Activated T-helper 1 cell treated with anti-CD3 and anti-CD28 coated beads, Interleukin-2, amount 50 U/mL, for 16 hours (primary cell): ENCODE results near the gene UBE2I.

Experiments used
- DNase-seq, 2 donors: peaks; one replicate each; pipeline ENCODE4 v3.0.0-alpha.2; 2020; ENCODE audit warnings: low read depth in 1 of 2, low spot score in 1 of 2

Gene UBE2I

GRCh38 chr16:1341495-1342420 lies 32.3 kb downstream of the UBE2I start:
- DNase-seq = no peak

- DNase-seq = peak; percentile 85 to 90
Observed at GRCh38 chr16:1342526-1343427, 33.3 kb downstream of the UBE2I start.

DNA sequence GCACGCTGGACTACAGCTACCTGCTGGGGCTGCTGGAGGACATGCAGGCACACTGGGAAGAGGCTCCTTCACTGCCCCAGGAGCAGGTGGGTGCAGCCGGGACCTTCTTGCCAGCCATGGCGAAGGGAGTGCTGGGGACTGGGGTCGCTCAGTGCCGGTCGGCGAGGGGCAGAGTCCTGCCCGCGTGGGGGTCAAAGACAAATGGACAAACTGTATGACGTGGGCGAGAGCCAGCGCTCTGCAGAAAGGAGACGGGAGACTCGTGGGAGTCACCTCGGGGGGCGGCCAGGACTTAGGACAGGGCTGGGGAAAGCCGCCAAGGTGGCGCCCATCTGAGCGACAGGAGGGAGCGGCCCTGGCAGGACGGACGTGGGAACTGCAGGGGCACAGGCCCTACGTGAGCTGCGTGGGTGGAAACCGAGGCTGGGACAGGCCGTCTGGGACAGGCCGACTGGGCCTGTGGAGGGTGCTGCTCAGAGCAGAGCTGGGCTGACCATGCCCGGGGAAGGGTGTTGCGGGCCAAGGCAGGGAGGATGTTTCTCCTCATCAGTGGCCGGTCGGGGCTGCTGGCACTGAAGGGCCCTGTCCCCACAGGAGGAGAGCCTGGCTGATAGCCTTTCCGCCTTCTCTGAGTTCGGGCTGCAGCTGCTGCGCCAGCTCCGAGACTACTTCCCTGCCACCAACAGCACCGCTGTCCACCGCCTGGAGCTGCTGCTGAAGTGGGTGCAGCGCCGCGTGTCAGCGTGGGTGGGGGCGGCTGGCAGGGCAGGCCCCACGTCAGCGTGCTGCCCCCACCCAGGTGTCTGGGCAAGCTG lies 34.2 kb downstream of the UBE2I start:
- DNase-seq = no peak

DNA sequence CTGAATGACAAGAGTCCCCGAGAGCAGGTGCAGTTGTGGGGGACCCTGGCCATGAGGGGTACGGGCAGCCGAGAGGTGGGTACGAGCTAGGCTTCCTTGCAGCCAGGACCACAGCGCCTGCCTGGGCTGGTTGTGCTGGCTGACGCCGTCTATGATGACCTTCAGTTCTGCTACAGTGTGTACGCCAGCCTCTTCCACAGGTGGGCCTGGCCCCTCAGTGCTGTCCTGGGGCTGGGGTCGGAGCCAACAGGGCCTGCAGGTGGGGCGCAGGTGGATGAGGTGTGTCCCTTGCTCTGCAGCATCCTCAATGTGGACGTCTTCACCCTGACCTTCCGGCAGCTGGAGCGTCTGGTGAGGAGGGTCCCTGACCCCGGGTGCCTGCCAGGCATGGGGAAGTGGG lies 35.1 kb downstream of the UBE2I start:
- DNase-seq = no peak

DNA sequence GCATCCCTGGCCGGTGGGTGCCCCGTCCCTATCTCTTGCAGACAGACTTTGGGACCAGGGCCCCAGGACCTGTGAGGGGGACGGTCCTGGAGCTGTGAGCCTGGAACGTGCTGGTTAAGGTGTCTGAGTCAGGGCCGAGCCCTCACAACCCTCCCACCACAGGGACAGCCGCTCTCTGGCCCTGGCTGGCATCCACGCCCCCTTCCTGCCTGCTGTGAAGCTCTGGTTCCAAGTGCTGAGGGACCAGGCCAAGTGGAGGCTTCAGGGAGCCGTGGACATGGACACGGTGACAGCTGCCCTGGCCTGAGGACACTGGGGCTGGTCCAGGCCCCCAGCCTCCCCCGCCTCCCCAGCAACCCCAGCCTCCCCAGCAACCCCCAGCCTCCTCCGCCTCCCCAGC lies 35.7 kb downstream of the UBE2I start:
- DNase-seq = no peak

DNA sequence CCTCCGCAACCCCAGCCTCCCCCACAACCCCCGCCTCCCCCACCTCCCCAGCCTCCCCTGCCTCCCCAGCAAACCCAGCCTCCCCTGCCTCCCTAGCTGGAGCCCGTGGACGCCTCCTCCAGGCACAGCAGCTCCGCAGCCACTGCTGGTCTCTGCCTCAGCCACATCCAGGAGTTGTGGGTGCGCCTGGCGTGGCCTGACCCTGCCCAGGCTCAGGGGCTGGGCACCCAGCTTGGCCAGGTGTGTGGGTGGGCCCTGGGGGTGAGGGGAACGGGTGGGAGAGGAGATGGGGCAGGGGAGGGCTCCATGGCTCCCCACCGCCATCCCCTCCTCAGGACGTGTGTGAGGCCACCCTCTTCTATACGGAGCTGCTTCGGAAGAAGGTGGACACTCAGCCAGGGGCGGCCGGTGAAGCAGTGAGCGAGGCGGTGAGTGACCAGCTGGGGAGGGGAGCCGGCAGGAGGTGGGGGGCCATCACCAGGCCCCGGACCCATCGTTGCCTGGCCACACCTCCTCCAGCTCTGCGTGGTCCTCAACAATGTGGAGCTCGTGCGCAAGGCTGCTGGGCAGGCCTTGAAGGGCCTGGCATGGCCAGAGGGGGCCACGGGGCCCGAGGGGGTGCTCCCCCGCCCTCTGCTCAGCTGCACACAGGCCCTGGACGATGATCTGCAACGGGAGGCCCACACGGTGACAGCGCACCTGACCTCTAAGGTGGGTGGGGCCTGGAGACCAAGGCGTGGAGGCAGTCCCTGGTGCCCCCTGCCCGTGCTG lies 36.4 kb downstream of the UBE2I start:
- no peak for DNase-seq

DNA sequence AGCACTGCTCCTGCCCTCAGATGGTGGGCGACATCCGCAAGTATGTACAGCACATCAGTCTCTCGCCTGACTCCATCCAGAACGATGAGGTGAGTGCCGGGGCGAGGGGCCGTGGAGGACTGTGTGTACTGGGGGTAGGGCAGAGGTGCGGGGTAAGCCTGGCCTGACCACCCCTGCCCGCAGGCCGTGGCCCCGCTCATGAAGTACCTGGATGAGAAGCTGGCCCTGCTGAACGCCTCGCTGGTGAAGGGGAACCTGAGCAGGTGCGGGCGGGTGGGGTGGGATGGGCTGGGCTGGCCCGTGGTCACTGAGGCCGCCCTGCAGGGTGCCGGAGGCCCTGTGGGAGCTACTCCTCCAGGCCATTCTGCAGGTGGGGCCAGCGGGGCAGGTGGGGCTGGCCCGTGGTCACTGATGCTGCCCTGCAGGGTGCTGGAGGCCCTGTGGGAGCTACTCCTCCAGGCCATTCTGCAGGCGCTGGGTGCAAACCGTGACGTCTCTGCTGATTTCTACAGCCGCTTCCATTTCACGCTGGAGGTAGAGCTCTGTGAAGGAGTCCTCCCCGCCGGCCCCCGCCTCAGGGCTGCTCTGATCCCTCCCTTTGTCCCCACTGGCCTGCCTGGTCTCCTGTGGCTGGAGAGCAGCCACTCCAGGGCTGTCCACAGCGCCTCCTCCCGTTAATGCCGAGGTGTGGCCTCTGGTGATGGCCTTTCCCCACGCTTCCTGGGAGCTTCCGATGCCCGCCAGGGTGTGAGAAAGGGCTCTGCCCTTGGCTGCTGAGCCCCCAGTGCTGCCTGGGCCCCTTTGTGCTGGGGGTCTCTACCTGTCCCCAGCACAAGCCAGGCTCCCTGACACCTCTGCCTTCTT lies 37.2 kb downstream of the UBE2I start:
- no peak for DNase-seq

DNA sequence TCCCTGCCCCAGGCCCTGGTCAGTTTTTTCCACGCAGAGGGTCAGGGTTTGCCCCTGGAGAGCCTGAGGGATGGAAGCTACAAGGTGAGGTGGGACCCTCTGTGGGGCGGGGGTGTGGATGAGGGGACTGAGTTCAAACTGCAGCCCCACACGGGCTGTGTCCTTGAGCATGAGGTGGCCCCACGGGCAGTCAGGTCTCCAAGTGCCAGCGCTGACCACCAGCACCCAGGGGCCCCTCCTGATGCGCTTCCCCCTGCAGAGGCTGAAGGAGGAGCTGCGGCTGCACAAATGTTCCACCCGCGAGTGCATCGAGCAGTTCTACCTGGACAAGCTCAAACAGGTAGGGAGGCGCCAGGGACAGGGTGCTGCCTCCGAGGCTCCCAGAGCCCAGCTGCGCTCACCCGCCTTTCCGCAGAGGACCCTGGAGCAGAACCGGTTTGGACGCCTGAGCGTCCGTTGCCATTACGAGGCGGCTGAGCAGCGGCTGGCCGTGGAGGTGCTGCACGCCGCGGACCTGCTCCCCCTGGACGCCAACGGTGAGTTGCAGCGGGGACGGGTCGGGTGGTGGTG lies 37.9 kb downstream of the UBE2I start:
- DNase-seq = no peak

DNA sequence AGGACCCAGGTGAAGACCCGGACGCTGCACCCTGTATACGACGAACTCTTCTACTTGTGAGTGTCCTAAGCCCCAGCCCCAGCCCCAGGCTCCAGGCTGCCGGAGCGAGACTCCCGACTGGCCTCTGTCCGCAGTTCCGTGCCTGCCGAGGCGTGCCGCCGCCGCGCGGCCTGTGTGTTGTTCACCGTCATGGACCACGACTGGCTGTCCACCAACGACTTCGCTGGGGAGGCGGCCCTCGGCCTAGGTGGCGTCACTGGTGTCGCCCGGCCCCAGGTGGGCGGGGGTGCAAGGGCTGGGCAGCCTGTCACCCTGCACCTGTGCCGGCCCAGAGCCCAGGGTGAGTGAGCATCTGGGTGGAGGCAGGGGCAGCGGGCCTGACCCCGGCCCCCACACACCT lies 38.5 kb downstream of the UBE2I start:
- no peak for DNase-seq

GRCh38 chr16:1348441-1348840 lies 39.0 kb downstream of the UBE2I start:
- no peak for DNase-seq

GRCh38 chr16:1348926-1349325 lies 39.5 kb downstream of the UBE2I start:
- DNase-seq = no peak

DNA sequence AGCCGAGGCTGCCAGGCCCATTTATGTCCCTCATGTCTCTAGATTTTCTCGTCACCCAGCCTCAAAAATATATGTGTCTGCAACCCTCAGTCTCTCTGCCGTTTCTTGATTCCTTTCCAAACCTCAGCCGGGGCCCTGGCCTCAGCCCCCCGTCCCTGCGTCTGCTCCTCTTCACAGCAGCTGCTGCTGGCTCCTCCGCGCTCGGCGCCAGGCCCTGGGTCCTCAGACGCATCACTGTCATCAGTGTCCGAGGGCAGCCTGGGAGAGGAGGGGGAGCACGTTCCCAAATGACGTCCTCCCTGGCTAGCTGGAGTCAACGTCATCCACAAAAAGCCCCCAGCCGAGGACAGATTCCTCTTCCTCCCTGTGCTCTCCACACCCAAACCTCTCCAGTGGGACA lies 39.9 kb downstream of the UBE2I start:
- DNase-seq = no peak

GRCh38 chr16:1349951-1350350 lies 40.5 kb downstream of the UBE2I start:
- DNase-seq = no peak

GRCh38 chr16:1350691-1351090 lies 41.3 kb downstream of the UBE2I start:
- no peak for DNase-seq

DNA sequence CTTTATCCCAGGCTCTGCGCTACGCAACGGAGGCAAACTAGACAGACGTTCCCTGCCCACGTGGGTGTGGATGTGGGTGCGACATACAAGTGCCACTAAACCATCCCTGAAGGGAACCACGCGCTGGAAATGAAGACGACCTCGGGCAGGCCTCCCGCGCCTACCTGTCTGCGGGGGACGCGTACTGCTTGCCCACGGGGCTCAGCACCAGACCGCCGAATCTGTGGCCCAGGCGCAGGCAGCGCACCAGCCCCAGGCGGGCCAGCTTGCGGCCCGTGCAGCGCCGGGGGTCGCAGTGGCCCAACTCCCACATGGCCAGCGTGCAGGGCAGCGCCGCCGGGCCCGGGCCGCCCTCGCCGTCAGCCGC lies 41.8 kb downstream of the UBE2I start:
- DNase-seq = no peak

GRCh38 chr16:1351582-1352362 lies 42.3 kb downstream of the UBE2I start, which contains the start of the genes GNPTG and TSR3:
TSS of gene GNPTG (plus strand) at chr16:1351931. CDS start at chr16:1351966, 35 bp downstream.
TSS of gene TSR3 (minus strand) at chr16:1351878. CDS start at chr16:1351804, 74 bp downstream.
- DNase-seq = peak; percentile 61 to 78

DNA sequence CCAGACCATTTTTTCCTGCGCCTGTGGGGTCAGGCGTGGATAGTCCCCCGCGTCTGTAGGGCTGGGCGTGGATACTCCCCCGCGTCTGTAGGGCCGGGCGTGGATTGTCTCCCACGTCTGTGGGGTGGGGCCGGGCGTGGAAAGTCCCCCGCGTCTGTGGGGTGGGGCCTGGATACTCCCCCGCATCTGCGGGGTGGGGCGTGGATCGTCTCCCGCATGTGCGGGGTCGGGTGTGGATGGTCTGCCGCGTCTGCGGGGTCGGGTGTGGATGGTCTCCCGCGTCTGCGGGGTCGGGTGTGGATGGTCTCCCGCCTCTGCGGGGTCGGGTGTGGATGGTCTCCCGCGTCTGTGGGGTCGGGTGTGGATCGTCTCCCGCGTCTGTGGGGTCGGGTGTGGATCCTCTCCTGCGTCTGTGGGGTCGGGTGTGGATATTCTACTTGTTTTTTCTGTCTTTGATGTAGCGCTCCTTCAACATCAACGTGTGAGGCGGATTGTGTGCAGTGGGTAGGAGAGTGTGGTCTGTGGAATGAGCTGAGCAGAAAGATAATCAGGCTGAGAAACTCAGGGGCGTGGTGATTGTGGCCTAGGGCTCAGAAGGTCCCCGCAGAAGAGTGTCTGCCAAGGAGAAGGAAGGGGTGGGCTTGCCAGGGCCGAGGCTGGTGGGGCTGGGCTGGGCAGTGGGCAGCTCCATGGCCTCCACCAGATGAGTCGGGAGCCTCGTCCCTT lies 45.5 kb downstream of the UBE2I start:
- no peak for DNase-seq

GRCh38 chr16:1355591-1355990 lies 46.2 kb downstream of the UBE2I start:
- no peak for DNase-seq
